Stomach (tissue), 4 donors: ENCODE measurements around the gene HEPACAM.

Experiments used
- CTCF ChIP-seq, 7 experiments: fragments of 450-650 bp in 4 of 7; fragments of 200-600 bp in 3 of 7; sonication (generic) in 3 of 7; IDR thresholded peaks; one replicate each; pipeline ENCODE4 v1.5.1; 2016 to 2019; ENCODE audit warnings: antibody characterized with exemption in 7 of 7, control low read depth in 2 of 7, mild to moderate bottlenecking in 1 of 7
- EP300 ChIP-seq: sonication (generic); formaldehyde crosslinking; IDR thresholded peaks from one replicate; pipeline ENCODE4 v1.6.1; 2017; ENCODE audit warnings: antibody characterized with exemption
- POLR2A ChIP-seq, 4 donors: fragments of 450-650 bp; IDR thresholded peaks; one replicate each; pipeline ENCODE4 v1.6.1; 2016; ENCODE audit warnings: antibody characterized with exemption in 4 of 4, control low read depth in 2 of 4, mild to moderate bottlenecking in 1 of 4, moderate library complexity in 1 of 4

DNA sequence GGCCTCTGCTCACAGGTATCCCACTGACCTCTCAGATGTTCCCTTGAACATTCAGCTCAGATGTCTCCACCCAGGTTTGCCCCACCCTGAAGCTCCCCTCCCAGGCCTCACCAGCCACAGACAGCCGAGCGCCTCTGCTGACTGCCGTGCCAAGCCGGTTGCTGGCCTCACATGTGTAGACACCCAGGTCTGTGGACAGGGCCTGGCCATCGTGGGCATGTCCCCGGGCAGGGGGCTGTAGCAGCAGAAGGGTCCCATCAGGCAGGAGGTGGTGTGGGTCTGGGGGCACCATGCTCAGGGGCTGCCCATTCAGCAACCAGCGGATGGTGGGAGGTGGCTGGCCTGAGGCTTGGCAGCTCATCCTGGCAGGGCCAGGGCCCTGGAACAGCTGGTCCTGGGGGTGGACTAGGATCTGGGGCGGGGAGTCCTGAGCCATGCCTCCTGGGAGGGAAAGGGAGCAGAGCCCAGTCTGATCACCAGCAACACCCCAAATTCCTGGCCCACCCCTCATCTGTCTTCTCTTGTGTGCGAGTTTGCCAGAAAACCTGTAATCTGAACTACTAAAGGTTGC lies 38.9 kb downstream of the HEPACAM start:
- TF ChIP-seq POLR2A (IDR thresholded peaks at IDR 0.05) (no peak), EP300 (no peak), CTCF (IDR thresholded peaks at IDR 0.05) (no peak)
